GM18870 (cell line): ENCODE measurements around the gene EXD3.

Experiments used
- ATAC-seq: cut with Tn5 transposase; IDR thresholded peaks from one replicate; pipeline ENCODE4 v1.9.1; 2021; ENCODE audit warnings: moderate library complexity; ENCODE audit not compliant: unreplicated experiment

The EXD3 gene

DNA sequence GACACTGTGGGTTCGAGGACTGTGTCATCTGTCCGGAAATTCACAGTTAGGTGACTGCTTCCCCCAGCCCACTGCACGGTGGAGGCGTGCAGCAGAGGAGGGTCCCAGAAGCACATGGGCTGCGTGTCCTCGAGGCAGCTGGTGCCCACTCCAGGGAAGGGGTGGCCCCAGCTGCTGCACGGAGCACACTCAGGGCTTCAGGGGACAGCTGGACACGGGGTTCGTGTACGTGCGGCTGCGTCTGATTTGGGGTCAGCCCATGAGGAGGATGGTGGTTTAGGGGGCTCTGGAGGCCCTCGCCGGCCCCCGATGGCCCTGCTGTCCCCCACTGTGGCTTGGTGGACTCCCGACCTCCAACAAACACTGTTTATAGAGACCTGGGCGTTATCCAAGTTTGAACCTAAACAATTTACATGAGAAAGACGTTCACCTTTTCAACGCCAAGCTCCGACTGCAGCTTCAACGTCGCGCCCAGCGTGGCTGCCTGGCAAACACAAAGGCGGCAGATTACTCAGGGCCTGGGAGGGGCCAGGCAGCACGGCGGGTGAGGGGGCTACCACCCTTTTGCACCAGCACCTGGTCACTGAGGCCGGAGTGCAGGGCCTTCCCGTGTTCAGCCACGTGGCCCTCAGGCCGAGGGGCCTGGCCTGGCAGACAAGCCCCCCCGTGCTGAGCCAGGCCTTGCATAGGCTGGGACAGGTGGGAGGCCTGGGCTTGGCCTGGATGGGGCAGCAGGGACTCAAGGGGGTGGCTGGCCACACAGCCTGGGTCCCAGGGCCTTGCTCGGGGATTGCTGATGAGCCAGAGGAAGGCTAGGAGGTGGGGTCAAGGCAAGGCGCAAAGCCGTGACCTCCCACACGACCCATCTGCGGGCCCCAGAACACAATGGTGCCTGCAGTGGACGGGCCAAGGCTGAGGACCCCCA is 55.2 kb downstream of the EXD3 start:
- ATAC-seq: no peak

DNA sequence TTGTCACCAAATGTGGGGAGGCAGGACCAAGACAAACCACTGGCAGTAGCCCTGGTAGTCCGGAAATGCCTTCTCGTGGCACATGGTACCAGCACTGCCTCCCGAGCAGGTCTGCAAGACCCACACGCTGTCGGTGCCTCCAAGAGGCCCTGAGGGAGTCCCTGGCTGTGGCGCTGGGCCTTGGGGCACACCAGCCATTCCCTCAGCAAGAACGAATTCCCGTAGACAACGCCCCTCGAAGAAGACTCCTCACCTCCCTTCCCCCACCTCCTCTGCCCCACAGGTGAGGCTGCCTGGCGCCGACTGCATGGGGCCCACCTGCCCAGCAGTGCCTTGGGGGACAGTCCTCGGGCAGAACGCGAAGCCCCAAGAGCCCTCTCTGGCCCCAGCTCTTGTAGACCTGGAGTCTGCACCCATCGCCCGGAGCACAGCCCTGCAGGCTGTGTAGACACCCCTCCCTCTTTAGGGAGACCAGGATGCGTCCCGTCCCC is 56.0 kb downstream of the EXD3 start:
- ATAC-seq: no peak

- no peak for ATAC-seq
These were observed 56.5 kb downstream of the EXD3 start for GRCh38 chr9:137366445-137366810.

DNA sequence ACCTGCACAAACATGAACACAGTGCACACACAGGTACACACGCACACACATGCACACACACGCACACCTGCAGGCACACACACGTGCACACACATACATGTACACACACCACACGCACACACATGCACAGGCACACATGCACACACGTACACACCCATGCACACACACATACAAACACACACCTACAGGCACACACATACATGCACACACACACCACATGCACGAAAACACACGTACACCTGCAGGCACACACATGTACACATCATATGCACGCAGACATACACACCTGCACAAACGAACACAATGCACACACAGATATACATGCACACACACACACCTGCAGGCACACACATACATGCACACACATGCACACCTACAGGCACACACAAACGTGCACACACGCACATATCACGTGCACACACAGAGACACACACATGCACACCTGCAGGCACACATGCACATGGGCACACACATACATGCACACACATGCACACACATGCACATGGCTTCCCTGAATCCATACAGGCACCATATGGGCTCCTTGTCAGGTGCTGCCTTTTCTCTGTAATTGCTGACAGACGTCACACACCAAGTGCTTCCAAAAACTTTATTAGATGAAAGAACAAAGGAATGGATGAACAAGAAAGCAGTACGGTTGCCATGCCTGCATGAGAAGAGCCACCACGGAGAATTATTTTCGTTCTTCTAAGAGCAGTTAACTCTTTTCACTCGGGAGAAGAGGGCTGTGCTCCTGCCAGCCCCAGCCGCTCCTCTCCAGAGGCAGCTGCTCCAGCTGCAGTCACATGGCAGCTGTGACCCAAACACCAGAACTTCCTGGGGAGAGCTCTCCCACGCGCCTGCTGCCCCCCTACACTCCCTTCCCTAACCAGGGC is 57.2 kb downstream of the EXD3 start:
- no peak for ATAC-seq

GRCh38 chr9:137365056-137365455 is 57.9 kb downstream of the EXD3 start:
- no peak for ATAC-seq

DNA sequence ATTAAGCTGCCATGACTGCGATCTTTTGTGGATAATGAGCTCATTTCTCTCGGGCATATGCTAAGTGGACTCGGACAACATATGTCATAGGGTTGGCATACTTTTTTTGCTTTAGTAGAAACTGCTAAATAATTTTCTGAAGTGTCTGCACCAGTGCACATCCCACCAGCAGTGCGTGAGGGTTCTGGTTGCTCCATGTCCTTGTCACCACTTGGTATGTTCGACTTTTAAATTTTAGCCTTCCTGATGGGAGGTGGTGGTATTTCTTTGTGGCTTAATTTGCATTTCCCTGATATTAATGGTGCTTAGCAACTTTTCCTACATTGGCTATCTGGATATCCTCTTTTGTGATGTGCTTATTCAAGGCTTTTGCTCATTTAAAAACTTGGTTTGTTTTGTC is 63.1 kb downstream of the EXD3 start:
- no peak for ATAC-seq

DNA sequence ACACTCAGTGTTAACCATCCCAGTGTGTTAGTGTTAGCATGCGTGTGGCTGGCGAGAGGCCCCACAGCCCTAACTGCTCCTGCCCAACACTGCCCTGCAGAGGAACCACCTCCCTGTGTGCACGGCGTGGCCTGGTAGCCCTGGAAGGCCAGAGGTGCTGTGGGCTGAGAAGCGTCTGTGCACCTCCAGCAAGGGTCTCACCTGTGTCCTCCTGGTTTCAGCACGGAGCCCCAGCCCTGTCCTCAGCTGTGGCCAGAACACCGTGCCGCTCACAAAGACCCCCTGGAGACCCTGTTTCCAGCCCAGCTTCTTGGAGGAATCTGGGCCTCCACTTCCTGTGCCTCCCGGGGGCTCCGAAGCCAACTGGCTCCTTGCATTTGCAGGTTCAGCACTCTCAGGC is 64.8 kb downstream of the EXD3 start:
- no peak for ATAC-seq

DNA sequence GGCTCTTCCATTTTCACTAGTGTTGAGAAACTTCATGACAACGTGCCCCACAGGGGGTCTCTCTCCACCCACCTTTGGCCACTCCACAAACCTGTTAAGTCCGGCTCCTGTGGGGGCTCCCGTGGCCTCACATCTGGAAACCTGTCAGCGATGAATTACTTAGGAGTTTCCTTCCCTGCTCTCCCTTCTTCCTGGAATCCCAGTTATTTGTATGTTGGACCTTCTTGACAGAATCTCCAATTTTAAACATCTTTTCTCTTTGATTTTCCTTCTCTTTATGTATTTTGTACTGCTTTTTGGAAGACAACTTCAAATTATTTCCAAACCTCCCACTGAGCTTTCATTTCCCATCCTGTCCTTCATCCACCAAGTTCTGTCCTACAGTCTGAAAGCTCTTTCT is 65.8 kb downstream of the EXD3 start:
- no peak for ATAC-seq

- no peak for ATAC-seq
These were observed 67.1 kb downstream of the EXD3 start for GRCh38 chr9:137355761-137356365.

DNA sequence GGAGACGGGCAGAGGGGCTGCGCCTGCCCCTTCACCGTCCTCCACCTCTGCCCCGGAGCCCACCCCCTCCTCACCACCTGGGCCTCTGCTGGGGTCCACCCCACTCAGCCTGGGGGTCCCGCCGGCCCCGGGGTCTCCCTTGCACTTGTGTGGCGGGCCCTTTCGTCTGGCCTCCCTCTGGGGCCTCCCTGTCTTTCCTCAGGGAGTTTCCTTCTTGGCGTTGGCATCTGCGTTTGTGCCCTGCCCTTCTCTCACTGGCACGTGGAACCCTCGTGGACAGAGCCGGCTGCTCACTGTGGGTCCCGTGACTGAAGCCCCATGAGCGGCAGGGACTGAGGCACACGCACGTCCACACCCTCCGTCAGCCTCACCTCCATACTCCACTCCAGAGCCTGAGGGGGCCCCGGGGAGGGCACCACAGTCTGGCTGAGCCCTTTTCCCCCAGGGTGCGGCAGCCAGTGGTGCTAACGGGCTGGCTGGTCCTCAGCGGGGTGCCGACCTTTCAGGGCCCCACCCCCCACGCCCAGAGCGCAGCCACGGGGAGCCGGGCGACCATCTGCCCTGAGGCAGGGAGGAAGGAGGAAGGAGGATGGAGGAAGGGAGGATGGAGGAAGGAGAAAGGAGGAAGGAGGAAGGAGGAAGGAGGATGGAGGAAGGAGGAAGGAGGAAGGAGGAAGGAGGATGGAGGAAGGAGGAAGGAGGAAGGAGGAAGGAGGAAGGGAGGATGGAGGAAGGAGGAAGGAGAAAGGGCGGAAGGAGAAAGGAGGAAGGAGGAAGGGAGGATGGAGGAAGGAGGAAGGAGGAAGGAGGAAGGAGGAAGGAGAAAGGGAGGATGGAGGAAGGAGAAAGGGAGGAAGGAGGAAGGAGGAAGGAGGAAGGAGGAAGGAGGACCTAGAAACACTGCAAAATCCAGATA is 67.9 kb downstream of the EXD3 start:
- no peak for ATAC-seq

- no peak for ATAC-seq
These were observed 68.7 kb downstream of the EXD3 start for GRCh38 chr9:137354153-137354844.

- no peak for ATAC-seq
These were observed 69.5 kb downstream of the EXD3 start for GRCh38 chr9:137353223-137354152.

DNA sequence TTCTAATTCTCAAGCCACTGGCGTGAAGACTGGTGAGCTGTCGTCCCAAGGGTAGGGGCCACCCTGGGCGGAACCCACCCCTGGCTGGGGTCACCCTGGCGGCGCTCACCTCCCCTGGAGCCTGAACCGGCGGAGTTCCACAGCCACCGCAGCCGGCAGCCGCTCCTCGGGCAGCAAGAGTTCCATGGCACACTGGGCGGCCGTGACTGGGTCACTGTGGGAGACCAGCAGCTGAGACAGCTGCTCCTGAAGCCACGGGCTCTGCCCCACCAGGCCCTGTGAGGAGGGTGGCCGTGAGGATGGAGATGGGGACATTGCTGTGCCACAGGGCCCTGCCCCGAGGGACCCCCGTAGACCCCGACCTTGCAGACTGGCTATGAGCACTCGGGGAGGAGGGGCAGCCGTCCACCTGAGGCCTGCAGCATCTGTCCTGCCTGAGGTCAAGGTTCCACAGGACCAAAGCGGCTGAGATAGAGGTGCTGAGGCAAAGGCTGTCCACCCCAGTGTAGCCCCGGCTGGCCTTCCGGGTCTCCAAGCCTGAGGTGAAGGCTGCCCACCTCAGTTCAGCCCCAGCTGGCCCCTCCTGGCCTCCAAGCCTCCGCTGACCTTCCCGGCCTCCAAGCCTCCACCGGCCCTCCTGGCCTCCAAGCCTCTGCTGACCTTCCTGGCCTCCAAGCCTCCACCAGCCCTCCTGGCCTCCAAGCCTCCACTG is 70.3 kb downstream of the EXD3 start:
- ATAC-seq: no peak

- no peak for ATAC-seq
These were observed 71.0 kb downstream of the EXD3 start for GRCh38 chr9:137351781-137352501.

DNA sequence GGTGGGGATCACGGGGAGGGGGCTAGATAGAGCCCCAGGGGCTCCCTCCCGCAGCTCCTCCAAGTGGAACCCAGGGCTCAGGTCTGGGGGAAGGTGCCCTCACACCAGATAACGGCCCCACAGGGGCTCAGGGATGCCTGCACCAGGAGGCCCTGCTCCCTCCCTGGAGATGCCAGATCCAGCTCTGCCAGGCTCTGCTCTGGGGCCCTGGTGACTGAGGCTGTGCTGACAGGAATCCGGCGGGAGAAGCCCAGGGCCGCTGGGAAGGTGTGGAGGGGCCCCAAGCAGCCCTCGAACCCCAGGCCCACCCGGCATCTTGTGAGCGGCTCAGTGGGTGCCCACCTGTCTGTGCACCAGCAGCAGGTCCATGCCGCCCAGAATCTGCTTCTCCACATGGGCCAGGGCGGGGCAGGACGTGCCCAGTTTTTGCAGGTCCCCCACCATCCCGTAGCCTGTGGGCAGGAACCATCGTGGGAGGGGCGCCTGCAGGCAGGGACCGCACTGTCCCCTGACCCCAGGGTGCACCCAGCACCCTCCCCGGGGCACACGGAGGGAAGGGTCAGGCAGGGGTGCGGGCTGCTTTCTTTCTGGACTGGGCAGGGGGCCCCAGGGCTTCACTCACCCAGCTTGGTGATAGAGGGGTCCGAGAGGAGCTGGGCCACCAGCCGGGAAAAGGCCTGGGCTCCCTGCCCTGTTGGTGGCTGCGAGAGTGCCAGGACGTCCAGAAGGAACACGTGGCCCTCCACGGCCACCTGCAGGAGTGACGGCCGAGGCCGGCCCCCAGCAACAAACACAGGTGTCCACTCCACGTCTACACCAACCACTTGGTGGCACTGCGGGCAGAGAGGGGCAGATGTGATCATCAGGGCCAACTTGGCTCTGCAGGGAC is 72.0 kb downstream of the EXD3 start:
- ATAC-seq: no peak

- ATAC-seq: no peak
These were observed 73.4 kb downstream of the EXD3 start for GRCh38 chr9:137349471-137350033.
